Fibroblast of pulmonary artery (primary cell): ENCODE data around the gene BCL2L1.

Experiments used
- DNase-seq: peaks from one replicate; pipeline ENCODE4 v3.0.0-alpha.2; 2010; ENCODE audit warnings: low read depth
- H3K4me3 ChIP-seq: replicated peaks from 2 replicates; pipeline ENCODE4 v1.5.1; 2011; ENCODE audit warnings: low read depth, mild to moderate bottlenecking, control low read depth, low read length, moderate library complexity
- CTCF ChIP-seq: IDR thresholded peaks from 2 replicates; pipeline ENCODE4 v1.5.1; 2011; ENCODE audit warnings: mild to moderate bottlenecking, control low read depth, low read length, inconsistent platforms; ENCODE audit errors: missing control alignments

BCL2L1 gene

GRCh38 chr20:31681128-31681727 lies 41.4 kb downstream of the BCL2L1 start:
- no peak for DNase-seq
- no peak for TF ChIP-seq CTCF
- no peak overlapping the region for H3K4me3 ChIP-seq

GRCh38 chr20:31680286-31681127 lies 42.2 kb downstream of the BCL2L1 start:
- DNase-seq: no peak
- TF ChIP-seq CTCF: no peak
- no peak overlapping the region for H3K4me3 ChIP-seq

- DNase-seq: no peak
- TF ChIP-seq CTCF: no peak
- no peak overlapping the region for H3K4me3 ChIP-seq
Measured at GRCh38 chr20:31679357-31680285, 43.0 kb downstream of the BCL2L1 start.

- DNase-seq: peak; percentile 36
- no peak for TF ChIP-seq CTCF
- H3K4me3 ChIP-seq: no peak overlapping the region
Measured at GRCh38 chr20:31678389-31679356, 44.0 kb downstream of the BCL2L1 start.

GRCh38 chr20:31677553-31678260 lies 45.0 kb downstream of the BCL2L1 start:
- TF ChIP-seq CTCF: no peak
- no peak for DNase-seq
- no peak overlapping the region for H3K4me3 ChIP-seq
